GM12873 (cell line): Measurements from ENCODE around the gene CTNNA3.

Source experiments
- TF ChIP-seq, protein P1 (sequence below): IDR thresholded peaks from 2 replicates; pipeline ENCODE4 v1.5.1; 2012; ENCODE audit warnings: low read depth, mild to moderate bottlenecking, moderate library complexity, low read length, control low read depth; ENCODE audit not compliant: insufficient read depth; ENCODE audit errors: missing control alignments

Gene CTNNA3

DNA sequence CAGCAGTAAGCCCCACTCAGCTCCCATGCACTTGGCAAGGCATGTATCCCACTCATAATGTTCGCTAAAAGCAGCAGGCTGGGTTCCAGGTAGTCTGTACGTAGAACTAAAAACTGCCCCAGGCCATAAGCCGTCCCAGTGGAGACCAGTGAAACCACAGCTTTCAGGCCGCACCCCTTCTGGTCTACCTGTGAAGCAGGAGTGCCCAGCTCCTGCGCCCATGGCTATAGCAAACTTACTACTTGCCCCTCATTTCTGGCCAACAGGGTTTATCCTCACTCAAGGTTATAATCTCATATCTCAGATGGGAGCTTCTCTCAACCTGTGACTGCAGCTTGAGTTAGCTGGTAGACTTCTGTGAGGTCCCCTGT, 1108.3 kb downstream of the CTNNA3 start:
- TF ChIP-seq, protein P1, sequence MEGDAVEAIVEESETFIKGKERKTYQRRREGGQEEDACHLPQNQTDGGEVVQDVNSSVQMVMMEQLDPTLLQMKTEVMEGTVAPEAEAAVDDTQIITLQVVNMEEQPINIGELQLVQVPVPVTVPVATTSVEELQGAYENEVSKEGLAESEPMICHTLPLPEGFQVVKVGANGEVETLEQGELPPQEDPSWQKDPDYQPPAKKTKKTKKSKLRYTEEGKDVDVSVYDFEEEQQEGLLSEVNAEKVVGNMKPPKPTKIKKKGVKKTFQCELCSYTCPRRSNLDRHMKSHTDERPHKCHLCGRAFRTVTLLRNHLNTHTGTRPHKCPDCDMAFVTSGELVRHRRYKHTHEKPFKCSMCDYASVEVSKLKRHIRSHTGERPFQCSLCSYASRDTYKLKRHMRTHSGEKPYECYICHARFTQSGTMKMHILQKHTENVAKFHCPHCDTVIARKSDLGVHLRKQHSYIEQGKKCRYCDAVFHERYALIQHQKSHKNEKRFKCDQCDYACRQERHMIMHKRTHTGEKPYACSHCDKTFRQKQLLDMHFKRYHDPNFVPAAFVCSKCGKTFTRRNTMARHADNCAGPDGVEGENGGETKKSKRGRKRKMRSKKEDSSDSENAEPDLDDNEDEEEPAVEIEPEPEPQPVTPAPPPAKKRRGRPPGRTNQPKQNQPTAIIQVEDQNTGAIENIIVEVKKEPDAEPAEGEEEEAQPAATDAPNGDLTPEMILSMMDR, result no peak

DNA sequence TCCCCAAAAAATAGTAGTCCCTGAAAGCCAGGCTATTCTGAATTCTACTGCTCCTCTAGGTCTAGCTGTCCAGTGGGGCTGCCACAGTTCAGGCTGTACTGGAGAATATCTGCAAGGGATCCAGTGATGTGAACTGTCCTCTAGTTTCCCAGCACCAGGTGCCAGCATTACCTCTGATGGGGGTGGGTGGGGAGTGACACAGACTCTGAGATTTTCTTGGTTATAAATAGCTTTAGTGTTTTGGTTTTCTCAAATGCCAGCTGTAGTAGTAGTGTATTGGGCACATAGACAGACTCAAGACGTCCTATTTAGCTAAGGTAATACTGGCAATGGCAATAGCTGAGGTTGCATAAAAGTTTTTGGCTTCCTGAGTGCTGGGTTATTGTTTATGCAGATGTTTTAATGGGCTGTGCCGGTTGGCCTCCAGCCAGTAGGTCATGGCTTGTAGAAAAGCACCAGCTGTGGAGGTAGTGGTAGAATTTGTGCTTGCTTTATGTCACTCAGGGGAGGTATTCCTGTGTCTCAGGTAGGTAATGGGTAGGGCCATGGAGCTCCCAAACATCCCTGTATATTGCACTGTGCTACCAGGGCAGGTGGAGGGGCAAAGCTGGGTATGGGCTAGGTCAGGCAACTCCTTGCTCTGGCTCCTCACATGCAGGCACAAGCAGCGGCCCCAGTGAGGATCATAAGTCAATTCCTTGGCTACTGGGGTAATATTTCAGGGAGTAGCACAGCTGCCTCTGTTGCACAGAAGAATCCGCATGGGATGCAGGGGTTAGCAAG, 1108.9 kb downstream of the CTNNA3 start:
- TF ChIP-seq, protein P1, result no peak

DNA sequence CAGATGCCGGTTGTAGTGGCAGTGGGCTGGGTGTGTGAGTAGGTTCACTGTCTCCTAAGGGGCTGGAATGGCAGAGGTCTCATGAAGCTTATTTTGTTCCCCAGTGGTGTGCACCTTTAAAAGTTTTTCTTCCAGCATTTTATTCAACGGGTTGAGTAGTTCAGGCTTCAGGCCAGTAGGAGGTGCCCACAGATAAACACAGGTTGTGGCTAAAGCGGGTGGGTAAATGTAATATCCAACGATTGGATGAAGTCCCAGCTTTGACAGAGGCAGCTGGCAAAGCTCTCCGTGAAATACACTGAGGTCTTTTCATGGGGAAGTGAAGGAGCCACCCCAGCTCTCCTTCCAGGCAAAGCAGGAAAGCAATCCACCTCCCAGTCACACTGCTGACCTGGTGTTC, 1109.9 kb downstream of the CTNNA3 start:
- TF ChIP-seq, protein P1, result no peak

DNA sequence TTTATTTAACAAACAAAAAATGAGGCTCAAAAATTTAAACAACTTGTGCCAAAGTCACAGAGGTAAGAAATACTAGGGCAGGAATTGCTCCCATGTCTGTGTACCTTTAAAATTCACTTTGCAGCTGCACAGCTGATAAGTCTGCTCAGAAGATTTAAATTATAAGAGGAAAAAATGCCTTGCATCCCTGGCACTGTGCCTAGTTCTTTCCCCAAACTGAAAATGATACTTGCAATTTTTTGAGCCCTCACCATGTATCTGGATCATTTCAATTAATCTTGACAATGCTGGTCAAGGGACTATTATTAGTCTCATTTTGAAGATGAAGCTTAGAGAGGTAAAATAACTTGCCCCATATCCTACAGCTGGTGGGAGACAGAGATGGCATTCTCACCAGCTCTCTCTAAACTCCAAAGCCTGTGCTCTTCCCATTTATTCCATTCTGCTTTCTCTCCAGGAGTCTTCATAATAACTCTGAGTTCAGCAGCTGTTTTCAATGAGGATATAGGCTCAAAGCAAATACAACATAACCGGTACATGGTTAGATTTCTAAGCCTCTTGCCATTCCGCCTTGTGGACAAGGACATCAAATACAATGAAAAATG, 1120.6 kb downstream of the CTNNA3 start:
- TF ChIP-seq, protein P1, result no peak

DNA sequence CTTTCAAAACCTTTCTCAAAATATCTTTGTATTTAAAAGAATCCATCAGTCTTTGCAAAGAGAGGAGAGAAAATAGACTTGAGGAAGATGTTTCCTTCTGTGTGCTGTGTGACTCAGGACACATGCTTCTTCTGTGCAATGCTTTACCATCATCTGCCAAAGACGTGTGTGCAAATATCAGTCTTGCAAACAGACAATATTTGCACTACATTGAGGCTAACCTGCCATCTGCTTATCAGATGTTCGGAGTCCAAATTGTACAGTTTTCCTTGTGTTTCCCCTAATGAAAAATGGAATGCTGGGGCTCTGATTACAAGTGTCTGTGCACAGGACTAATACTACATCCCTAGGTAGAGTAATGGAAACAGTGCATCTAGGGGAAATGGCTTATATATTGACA, 1123.3 kb downstream of the CTNNA3 start:
- TF ChIP-seq, protein P1, result no peak

DNA sequence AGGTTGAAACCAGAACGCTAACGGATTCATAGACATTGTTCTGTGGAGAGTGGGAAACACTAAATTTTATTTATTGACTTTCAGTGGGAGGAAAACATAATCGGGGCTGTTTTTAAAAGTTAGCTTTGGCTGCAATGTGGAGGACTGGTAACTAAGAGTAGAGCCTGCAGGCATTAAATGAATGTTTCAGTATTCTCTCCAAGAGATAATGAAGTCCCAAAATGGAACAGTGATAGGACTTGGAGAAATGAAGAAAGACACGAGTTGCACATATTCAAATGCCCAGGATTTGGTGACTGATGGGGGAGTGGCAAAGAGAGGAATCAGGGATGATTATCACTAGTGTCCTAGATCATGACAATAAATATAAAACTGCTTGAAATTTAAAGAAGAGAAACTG, 1130.0 kb downstream of the CTNNA3 start:
- TF ChIP-seq, protein P1, result no peak

DNA sequence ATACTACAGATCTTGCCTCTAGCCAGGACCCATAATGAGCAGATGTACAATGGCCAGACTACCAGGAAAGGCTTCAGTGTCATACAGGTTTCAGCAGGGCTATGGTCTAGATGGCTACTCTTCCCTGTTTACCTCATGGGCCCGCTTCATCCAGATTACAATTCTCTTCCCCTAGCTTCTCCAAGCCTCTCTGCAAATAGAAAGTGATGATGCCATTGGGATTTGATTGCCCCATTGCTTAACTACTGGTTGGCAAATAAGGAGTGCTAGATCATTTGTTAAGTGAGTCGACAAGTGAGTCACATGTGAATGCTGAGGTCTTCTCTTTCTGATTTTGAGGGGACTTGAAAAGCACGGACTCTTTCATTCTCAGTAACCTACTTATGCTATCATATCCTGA, 1131.7 kb downstream of the CTNNA3 start:
- TF ChIP-seq, protein P1, result no peak
